Middle frontal gyrus (tissue), 1 donor: ENCODE measurements around the gene SLC45A3.

Source experiments
- DNase-seq: peaks from one replicate; pipeline ENCODE4 v3.0.0-alpha.2; 2015; ENCODE audit warnings: low spot score; ENCODE audit errors: extremely low spot score

Gene SLC45A3

DNA sequence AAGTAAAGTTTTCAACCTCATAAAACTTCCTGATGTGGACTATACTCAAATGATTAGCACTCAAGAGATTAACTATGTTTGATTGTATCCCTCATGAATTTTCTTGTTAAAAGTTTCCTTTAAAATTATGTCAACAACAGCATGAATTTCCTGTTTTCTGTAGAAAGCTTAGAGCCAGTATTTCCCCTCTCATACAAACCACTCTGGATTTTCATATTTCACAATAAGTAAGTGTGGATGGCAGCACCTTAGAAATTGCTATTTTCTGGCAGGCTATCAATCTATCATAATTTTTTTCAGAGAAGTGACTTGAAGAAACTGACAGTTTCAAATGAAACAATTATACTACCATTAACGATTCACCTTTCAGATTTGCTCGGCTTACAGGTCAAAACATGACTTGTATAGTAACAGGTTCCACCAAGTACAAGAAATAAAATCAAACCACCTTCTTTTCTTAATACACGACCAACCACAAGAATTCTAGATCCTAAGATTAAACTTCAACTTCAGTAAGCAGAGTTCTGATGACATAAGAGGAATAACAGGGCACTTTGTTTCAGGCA, 69.3 kb downstream of the SLC45A3 start:
- no peak for DNase-seq

DNA sequence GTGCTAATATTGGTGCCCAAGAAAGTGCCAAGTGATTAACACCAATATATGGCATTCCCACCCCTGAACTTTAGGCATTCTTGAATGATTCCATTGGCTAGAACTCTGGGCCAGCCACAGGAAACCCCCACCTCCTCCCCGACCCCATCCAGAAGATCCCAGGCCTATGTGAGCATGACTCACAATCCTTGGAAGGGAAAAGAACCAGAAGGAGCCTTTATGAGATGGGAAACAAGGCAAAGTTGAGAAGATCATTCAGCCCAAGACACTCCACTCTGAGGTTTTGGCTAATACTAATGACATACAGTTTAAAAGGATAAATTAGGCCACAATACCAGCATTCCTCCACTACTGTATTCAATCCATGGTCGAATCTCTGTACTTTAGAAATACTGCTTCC, 70.3 kb downstream of the SLC45A3 start:
- DNase-seq = no peak
